HEK293 (cell line): ENCODE measurements around the gene RNF32.

Source experiments
- CTCF ChIA-PET: fragments of 350-600 bp; formaldehyde crosslinking; extraction: SDS; loops from one replicate; lab custom pipeline; 2021; ENCODE audit warnings: antibody characterized with exemption; lab: Yijun Ruan, JAX
- POLR2A ChIA-PET: fragments of 300-600 bp; formaldehyde crosslinking; extraction: SDS; loops from one replicate; lab custom pipeline; 2020; ENCODE audit warnings: antibody characterized with exemption, inconsistent platforms; lab: Yijun Ruan, JAX
- H3K27ac ChIP-seq: fragments of 200-500 bp; sonication (Bioruptor generic); 2 replicates; pipeline ENCODE4 v1.5.1; 2014; ENCODE audit warnings: low read depth, low read length, control low read depth, inconsistent platforms; ENCODE audit errors: extremely low read depth
- H3K36me3 ChIP-seq, 2 experiments: fragments of 200-500 bp in 1 of 2; sonication (Bioruptor generic) in 1 of 2; 1 replicate in 1 of 2; 2 replicates in 1 of 2; pipeline ENCODE4 v1.5.1; 2014 to 2017; ENCODE audit warnings: inconsistent platforms in 2 of 2, low read length in 2 of 2; ENCODE audit not compliant: control insufficient read depth in 2 of 2, insufficient read depth in 1 of 2
- H3K4me1 ChIP-seq: fragments of 200-500 bp; sonication (Bioruptor generic); 2 replicates; pipeline ENCODE4 v1.5.1; 2014; ENCODE audit warnings: mild to moderate bottlenecking, low read length, inconsistent platforms; ENCODE audit not compliant: control insufficient read depth, insufficient read depth
- H3K4me3 ChIP-seq: 2 replicates; pipeline ENCODE4 v1.5.1; 2011; ENCODE audit warnings: low read depth, mild to moderate bottlenecking, control low read depth, low read length, moderate library complexity
- H3K9me3 ChIP-seq: fragments of 200-500 bp; sonication (Bioruptor generic); 2 replicates; pipeline ENCODE4 v1.5.1; 2014; ENCODE audit warnings: low read depth, low read length, inconsistent platforms; ENCODE audit not compliant: control insufficient read depth, insufficient read depth
- BCL6B ChIP-seq: fragments of 450-650 bp; formaldehyde crosslinking; IDR thresholded peaks from 2 replicates; pipeline ENCODE4 v1.5.1; 2017; ENCODE audit warnings: missing biosample characterization, missing genetic modification characterization
- HOXC10 ChIP-seq: sonication (generic); formaldehyde crosslinking; IDR thresholded peaks from 2 replicates; pipeline ENCODE4 v1.8.1; 2023; ENCODE audit warnings: mild to moderate bottlenecking, missing genetic modification reagents
- KLF1 ChIP-seq: fragments of 450-650 bp; formaldehyde crosslinking; IDR thresholded peaks from 2 replicates; pipeline ENCODE4 v1.5.1; 2016; ENCODE audit warnings: missing biosample characterization, missing genetic modification characterization
- KLF16 ChIP-seq: fragments of 450-650 bp; formaldehyde crosslinking; IDR thresholded peaks from 2 replicates; pipeline ENCODE4 v1.5.1; 2017; ENCODE audit warnings: missing biosample characterization, missing genetic modification characterization
- KLF9 ChIP-seq: fragments of 450-650 bp; formaldehyde crosslinking; IDR thresholded peaks from 2 replicates; pipeline ENCODE4 v1.5.1; 2016; ENCODE audit warnings: missing biosample characterization, missing genetic modification characterization, low read depth
- SP7 ChIP-seq: fragments of 450-650 bp; formaldehyde crosslinking; IDR thresholded peaks from 2 replicates; pipeline ENCODE4 v1.5.1; 2016; ENCODE audit warnings: missing biosample characterization, missing genetic modification characterization
- WT1 ChIP-seq: fragments of 450-650 bp; formaldehyde crosslinking; IDR thresholded peaks from 2 replicates; pipeline ENCODE4 v1.5.1; 2016; ENCODE audit warnings: missing biosample characterization, missing genetic modification characterization
- ZBTB20 ChIP-seq: fragments of 450-650 bp; formaldehyde crosslinking; IDR thresholded peaks from 2 replicates; pipeline ENCODE4 v1.5.1; 2016; ENCODE audit warnings: missing biosample characterization, missing genetic modification characterization
- ZFP69B ChIP-seq: fragments of 450-650 bp; formaldehyde crosslinking; IDR thresholded peaks from 2 replicates; pipeline ENCODE4 v1.5.1; 2016; ENCODE audit warnings: missing biosample characterization, missing genetic modification characterization
- ZIC2 ChIP-seq: fragments of 450-650 bp; formaldehyde crosslinking; IDR thresholded peaks from 2 replicates; pipeline ENCODE4 v1.5.1; 2016; ENCODE audit warnings: missing biosample characterization, missing genetic modification characterization
- ZNF112 ChIP-seq: fragments of 450-650 bp; formaldehyde crosslinking; IDR thresholded peaks from 2 replicates; pipeline ENCODE4 v1.5.0; 2017; ENCODE audit warnings: missing biosample characterization, missing genetic modification characterization
- ZNF157 ChIP-seq: fragments of 450-650 bp; formaldehyde crosslinking; IDR thresholded peaks from 2 replicates; pipeline ENCODE4 v1.5.1; 2016; ENCODE audit warnings: missing biosample characterization, missing genetic modification characterization
- ZNF239 ChIP-seq: fragments of 450-650 bp; formaldehyde crosslinking; IDR thresholded peaks from 2 replicates; pipeline ENCODE4 v1.5.1; 2016; ENCODE audit warnings: missing biosample characterization, missing genetic modification characterization
- ZNF350 ChIP-seq: fragments of 450-650 bp; formaldehyde crosslinking; IDR thresholded peaks from 2 replicates; pipeline ENCODE4 v1.5.0; 2017; ENCODE audit warnings: missing biosample characterization, mild to moderate bottlenecking, missing genetic modification characterization
- ZNF433 ChIP-seq: fragments of 450-650 bp; formaldehyde crosslinking; IDR thresholded peaks from 2 replicates; pipeline ENCODE4 v1.5.1; 2016; ENCODE audit warnings: missing biosample characterization, missing genetic modification characterization, low read depth
- ZNF449 ChIP-seq: fragments of 450-650 bp; formaldehyde crosslinking; IDR thresholded peaks from 2 replicates; pipeline ENCODE4 v1.5.1; 2017; ENCODE audit warnings: missing biosample characterization, mild to moderate bottlenecking, missing genetic modification characterization, moderate library complexity
- ZNF488 ChIP-seq: fragments of 450-650 bp; formaldehyde crosslinking; IDR thresholded peaks from 2 replicates; pipeline ENCODE4 v1.5.1; 2016; ENCODE audit warnings: missing biosample characterization, missing genetic modification characterization
- ZNF544 ChIP-seq: fragments of 450-650 bp; formaldehyde crosslinking; IDR thresholded peaks from 2 replicates; pipeline ENCODE4 v1.5.0; 2017; ENCODE audit warnings: missing biosample characterization, missing genetic modification characterization
- ZNF560 ChIP-seq: fragments of 450-650 bp; formaldehyde crosslinking; IDR thresholded peaks from 2 replicates; pipeline ENCODE4 v1.5.1; 2017; ENCODE audit warnings: missing biosample characterization, missing genetic modification characterization, borderline replicate concordance
- ZNF610 ChIP-seq: fragments of 450-650 bp; formaldehyde crosslinking; IDR thresholded peaks from 2 replicates; pipeline ENCODE4 v1.5.1; 2016; ENCODE audit warnings: missing biosample characterization, missing genetic modification characterization, borderline replicate concordance
- ZNF639 ChIP-seq: fragments of 450-650 bp; formaldehyde crosslinking; IDR thresholded peaks from 2 replicates; pipeline ENCODE4 v1.5.1; 2016; ENCODE audit warnings: missing biosample characterization, missing genetic modification characterization
- ZNF658 ChIP-seq: fragments of 450-650 bp; formaldehyde crosslinking; IDR thresholded peaks from 2 replicates; pipeline ENCODE4; 2016; ENCODE audit warnings: missing biosample characterization, missing genetic modification characterization
- ZNF664 ChIP-seq: fragments of 450-650 bp; formaldehyde crosslinking; IDR thresholded peaks from 2 replicates; pipeline ENCODE4 v1.5.1; 2016; ENCODE audit warnings: missing biosample characterization, missing genetic modification characterization
- ZNF747 ChIP-seq: fragments of 450-650 bp; formaldehyde crosslinking; IDR thresholded peaks from 2 replicates; pipeline ENCODE4 v1.5.1; 2016; ENCODE audit warnings: missing biosample characterization, missing genetic modification characterization
- TF ChIP-seq, protein P1 (sequence below): fragments of 450-650 bp; formaldehyde crosslinking; IDR thresholded peaks from 2 replicates; pipeline ENCODE4 v1.5.1; 2016; ENCODE audit warnings: missing biosample characterization, missing genetic modification characterization
- TF ChIP-seq, protein P2 (sequence below): fragments of 450-650 bp; formaldehyde crosslinking; IDR thresholded peaks from 2 replicates; pipeline ENCODE4 v1.5.1; 2016; ENCODE audit warnings: missing biosample characterization, missing genetic modification characterization

Gene RNF32

GRCh38 chr7:156657681-156658080 is 17.1 kb downstream of the RNF32 start (continued):
- TF ChIP-seq ZIC2, result no peak
- TF ChIP-seq ZNF560 (tag by site-specific recombination), result no peak
- TF ChIP-seq ZNF664 (tag by site-specific recombination), result no peak
- TF ChIP-seq ZNF488 (tag by site-specific recombination), result no peak
- TF ChIP-seq ZNF747, result no peak
- TF ChIP-seq, protein P1, sequence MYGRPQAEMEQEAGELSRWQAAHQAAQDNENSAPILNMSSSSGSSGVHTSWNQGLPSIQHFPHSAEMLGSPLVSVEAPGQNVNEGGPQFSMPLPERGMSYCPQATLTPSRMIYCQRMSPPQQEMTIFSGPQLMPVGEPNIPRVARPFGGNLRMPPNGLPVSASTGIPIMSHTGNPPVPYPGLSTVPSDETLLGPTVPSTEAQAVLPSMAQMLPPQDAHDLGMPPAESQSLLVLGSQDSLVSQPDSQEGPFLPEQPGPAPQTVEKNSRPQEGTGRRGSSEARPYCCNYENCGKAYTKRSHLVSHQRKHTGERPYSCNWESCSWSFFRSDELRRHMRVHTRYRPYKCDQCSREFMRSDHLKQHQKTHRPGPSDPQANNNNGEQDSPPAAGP, result no peak
- TF ChIP-seq WT1 (tag by site-specific recombination), result no peak

- ChIA-PET CTCF (no interaction called here), POLR2A (no interaction called here)
- Histone ChIP-seq H3K9me3 (no peaks in the 10 kb centered on the region), H3K27ac (no peak overlapping the region), H3K36me3 (peaks cover 0 to 3% of the 10 kb centered on the region in 2 experiments; a peak in 1 of 3 replicates), H3K4me3 (no peak overlapping the region), H3K4me1 (no peaks in the 10 kb centered on the region)
- TF ChIP-seq ZNF610 (tag by site-specific recombination) (no peak), HOXC10 (no peak), ZNF350 (tag by site-specific recombination) (no peak), ZNF239 (tag by site-specific recombination) (no peak), KLF16 (no peak), ZNF157 (no peak), ZNF639 (no peak), ZFP69B (no peak), KLF1 (tag by site-specific recombination) (no peak), ZNF433 (tag by site-specific recombination) (no peak), ZNF658 (tag by site-specific recombination) (no peak), BCL6B (tag by site-specific recombination) (no peak), ZNF449 (tag by site-specific recombination) (no peak), ZBTB20 (tag by site-specific recombination) (no peak), ZNF112 (tag by site-specific recombination) (no peak), ZNF544 (tag by site-specific recombination) (no peak), KLF9 (no peak), SP7 (tag by site-specific recombination) (no peak)
- TF ChIP-seq, protein P2, sequence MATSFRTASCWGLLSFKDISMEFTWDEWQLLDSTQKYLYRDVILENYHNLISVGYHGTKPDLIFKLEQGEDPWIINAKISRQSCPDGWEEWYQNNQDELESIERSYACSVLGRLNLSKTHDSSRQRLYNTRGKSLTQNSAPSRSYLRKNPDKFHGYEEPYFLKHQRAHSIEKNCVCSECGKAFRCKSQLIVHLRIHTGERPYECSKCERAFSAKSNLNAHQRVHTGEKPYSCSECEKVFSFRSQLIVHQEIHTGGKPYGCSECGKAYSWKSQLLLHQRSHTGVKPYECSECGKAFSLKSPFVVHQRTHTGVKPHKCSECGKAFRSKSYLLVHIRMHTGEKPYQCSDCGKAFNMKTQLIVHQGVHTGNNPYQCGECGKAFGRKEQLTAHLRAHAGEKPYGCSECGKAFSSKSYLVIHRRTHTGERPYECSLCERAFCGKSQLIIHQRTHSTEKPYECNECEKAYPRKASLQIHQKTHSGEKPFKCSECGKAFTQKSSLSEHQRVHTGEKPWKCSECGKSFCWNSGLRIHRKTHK (tag by site-specific recombination), result no peak
These were observed 18.6 kb downstream of the RNF32 start for GRCh38 chr7:156659203-156659602.
